Keratinocyte (primary cell): ENCODE measurements around the gene DDX6. TPM values are rescaled to one million over a fixed set of nuclear protein-coding genes. Genes with fewer than 3 reads are reported as not detected.
"Not testable (repeated sequence)": the region's sequence is repeated elsewhere in the genome, so short reads cannot be mapped to it uniquely, and the experiment has no call there.

Source experiments
- DNase-seq: peaks from one replicate; pipeline ENCODE4 v3.0.0-alpha.2; 2011; ENCODE audit warnings: low read depth, missing footprints, low spot score
- FAIRE-seq: peaks from 2 replicates; lab custom pipeline; 2011; peaks lifted over from hg19 to GRCh38; lab: Jason Lieb, UNC
- H2AFZ ChIP-seq: 2 replicates; pipeline ENCODE4 v1.6.0; 2012; ENCODE audit warnings: low read length, control low read depth, inconsistent platforms; ENCODE audit not compliant: control insufficient read depth
- H3K27ac ChIP-seq: 2 replicates; pipeline ENCODE4 v1.5.1; 2011; ENCODE audit warnings: low read length; ENCODE audit not compliant: control insufficient read depth, insufficient read depth
- H3K27me3 ChIP-seq: 3 replicates; pipeline ENCODE4 v1.6.0; 2011; ENCODE audit warnings: low read length; ENCODE audit not compliant: control insufficient read depth, insufficient read depth; ENCODE audit errors: extremely low read depth
- H3K36me3 ChIP-seq, 2 experiments: 2 replicates in 1 of 2; 3 replicates in 1 of 2; pipeline ENCODE4 v1.5.1; 2011; ENCODE audit warnings: low read length in 2 of 2, mild to moderate bottlenecking in 1 of 2; ENCODE audit not compliant: control insufficient read depth in 2 of 2, insufficient read depth in 2 of 2; ENCODE audit errors: extremely low read depth in 1 of 2
- H3K4me1 ChIP-seq: 3 replicates; pipeline ENCODE4 v1.5.1; 2011; ENCODE audit warnings: low read length; ENCODE audit not compliant: control insufficient read depth, insufficient read depth; ENCODE audit errors: extremely low read depth
- H3K4me2 ChIP-seq: 3 replicates; pipeline ENCODE4 v1.6.0; 2011; ENCODE audit warnings: low read depth, low read length; ENCODE audit not compliant: control insufficient read depth, insufficient read depth; ENCODE audit errors: extremely low read depth
- H3K4me3 ChIP-seq, 3 experiments: fragments of 200-600 bp in 1 of 3; sonication (generic) in 1 of 3; 2 replicates in 2 of 3; 3 replicates in 1 of 3; pipeline ENCODE4 v1.5.1; 2011 to 2016; ENCODE audit warnings: low read length in 3 of 3, mild to moderate bottlenecking in 3 of 3, control low read depth in 2 of 3, inconsistent platforms in 1 of 3, low read depth in 1 of 3, mixed read lengths in 1 of 3, mixed run types in 1 of 3, moderate library complexity in 1 of 3; ENCODE audit not compliant: control insufficient read depth in 2 of 3, insufficient read depth in 2 of 3; ENCODE audit errors: extremely low read depth in 1 of 3
- H3K79me2 ChIP-seq: 2 replicates; pipeline ENCODE4 v1.6.0; 2012; ENCODE audit warnings: low read length; ENCODE audit not compliant: control insufficient read depth, insufficient read depth
- H3K9ac ChIP-seq: 3 replicates; pipeline ENCODE4 v1.6.0; 2011; ENCODE audit warnings: low read length; ENCODE audit not compliant: control insufficient read depth, insufficient read depth; ENCODE audit errors: extremely low read depth
- H3K9me1 ChIP-seq: 3 replicates; pipeline ENCODE4 v1.6.0; 2011; ENCODE audit warnings: low read length; ENCODE audit not compliant: control insufficient read depth, insufficient read depth; ENCODE audit errors: extremely low read depth
- H3K9me3 ChIP-seq: 2 replicates; pipeline ENCODE4 v1.5.1; 2012; ENCODE audit warnings: low read depth, low read length; ENCODE audit not compliant: control insufficient read depth
- H4K20me1 ChIP-seq: 3 replicates; pipeline ENCODE4 v1.6.0; 2011; ENCODE audit warnings: low read length; ENCODE audit not compliant: control insufficient read depth, insufficient read depth; ENCODE audit errors: extremely low read depth
- EZH2 ChIP-seq: IDR thresholded peaks from one replicate; pipeline ENCODE4 v1.6.1; 2012; ENCODE audit warnings: inconsistent platforms, mild to moderate bottlenecking, low read length, moderate library complexity
- dilution Hi-C: fragments of 300-500 bp; cut with MboI; formaldehyde crosslinking; loops from one replicate; pipeline ENCODE4 v1.7.0; 2020; ENCODE audit warnings: low sequenced_read_pairs; ENCODE audit not compliant: extremely low pct_ligation_motif_present
- polyA plus RNA-seq, 5 experiments: library from polyadenylated mRNA; depleted of rRNA in 3 of 5; stranded (reverse) in 3 of 5; stranded (forward) in 1 of 5; unstranded in 1 of 5; fragments of >200 nt; gene quantifications; 1 replicate in 1 of 5; 2 replicates in 3 of 5; 3 replicates in 1 of 5; pipeline versions ENCODE4 v1.2.1 to v1.2.3, GENCODE V29; 2011 to 2012; ENCODE audit warnings: missing spikeins in 2 of 5, low read depth in 1 of 5, low replicate concordance in 1 of 5
- TF ChIP-seq, protein P1 (sequence below), 3 experiments: IDR thresholded peaks in 1 of 3; conservative IDR thresholded peaks in 1 of 3; optimal IDR thresholded peaks in 1 of 3; 2 replicates in 2 of 3; 3 replicates in 1 of 3; pipeline versions ENCODE3 to v1.5.1; 2011; ENCODE audit warnings: low read length in 3 of 3, mild to moderate bottlenecking in 3 of 3, moderate library complexity in 2 of 3, control low read depth in 1 of 3, inconsistent platforms in 1 of 3; ENCODE audit not compliant: insufficient read depth in 2 of 3; ENCODE audit errors: extremely low read depth in 1 of 3

DDX6 gene
- polyA plus RNA-seq, 1 donor (not counting 4 experiments of a cell fraction or from before 2014, with no cell fraction given): 58.0 TPM

DNA sequence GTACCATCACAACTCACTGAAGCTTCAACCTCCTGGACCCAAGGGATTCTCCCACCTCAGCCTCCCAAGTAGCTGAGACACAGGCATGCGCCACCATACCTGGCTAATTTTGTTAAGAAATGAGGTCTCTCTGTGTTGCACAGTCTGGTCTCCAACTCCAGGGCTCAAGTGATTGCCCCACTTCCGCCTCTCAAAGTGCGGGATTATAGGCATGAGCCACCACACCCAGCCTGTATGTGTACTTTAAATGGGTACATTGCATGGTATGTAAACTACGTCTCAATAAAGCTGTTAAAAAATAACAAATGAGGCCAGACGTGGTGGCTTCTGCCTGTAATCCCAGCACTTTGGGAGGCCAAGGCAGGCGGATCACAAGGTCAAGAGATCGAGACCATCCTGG is 36.2 kb upstream of the DDX6 start:
- no peaks in the 10 kb centered on the region for H3K79me2 ChIP-seq
- no peaks in the 10 kb centered on the region for H4K20me1 ChIP-seq
- no peaks in the 10 kb centered on the region for H3K36me3 ChIP-seq
- no peaks in the 10 kb centered on the region for H3K27me3 ChIP-seq
- dilution Hi-C loops: no loop called here
- TF ChIP-seq, protein P1, sequence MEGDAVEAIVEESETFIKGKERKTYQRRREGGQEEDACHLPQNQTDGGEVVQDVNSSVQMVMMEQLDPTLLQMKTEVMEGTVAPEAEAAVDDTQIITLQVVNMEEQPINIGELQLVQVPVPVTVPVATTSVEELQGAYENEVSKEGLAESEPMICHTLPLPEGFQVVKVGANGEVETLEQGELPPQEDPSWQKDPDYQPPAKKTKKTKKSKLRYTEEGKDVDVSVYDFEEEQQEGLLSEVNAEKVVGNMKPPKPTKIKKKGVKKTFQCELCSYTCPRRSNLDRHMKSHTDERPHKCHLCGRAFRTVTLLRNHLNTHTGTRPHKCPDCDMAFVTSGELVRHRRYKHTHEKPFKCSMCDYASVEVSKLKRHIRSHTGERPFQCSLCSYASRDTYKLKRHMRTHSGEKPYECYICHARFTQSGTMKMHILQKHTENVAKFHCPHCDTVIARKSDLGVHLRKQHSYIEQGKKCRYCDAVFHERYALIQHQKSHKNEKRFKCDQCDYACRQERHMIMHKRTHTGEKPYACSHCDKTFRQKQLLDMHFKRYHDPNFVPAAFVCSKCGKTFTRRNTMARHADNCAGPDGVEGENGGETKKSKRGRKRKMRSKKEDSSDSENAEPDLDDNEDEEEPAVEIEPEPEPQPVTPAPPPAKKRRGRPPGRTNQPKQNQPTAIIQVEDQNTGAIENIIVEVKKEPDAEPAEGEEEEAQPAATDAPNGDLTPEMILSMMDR (optimal IDR thresholded peaks at IDR 0.05 in 1 of 3, IDR thresholded peaks at IDR 0.05 in 1 of 3, conservative IDR thresholded peaks at IDR 0.05 in 1 of 3; ENCODE audit: extremely low read depth in 1 of 3, insufficient read depth in 2 of 3, low read length in 3 of 3): no peak
- TF ChIP-seq EZH2: no peak
- H3K4me3 ChIP-seq: no peak overlapping the region
- H3K9me3 ChIP-seq: no peaks in the 10 kb centered on the region
- DNase-seq (no peak), FAIRE-seq (no peak)
- H3K4me1 ChIP-seq: no peaks in the 10 kb centered on the region
- no peaks in the 10 kb centered on the region for H3K9me1 ChIP-seq
- no peak overlapping the region for H2AFZ ChIP-seq
- H3K4me2 ChIP-seq: no peak overlapping the region
- no peak overlapping the region for H3K9ac ChIP-seq
- H3K27ac ChIP-seq: no peak overlapping the region

GRCh38 chr11:118822936-118823510 is 32.1 kb upstream of the DDX6 start:
- DNase-seq, H3K27ac ChIP-seq, H3K4me2 ChIP-seq, dilution Hi-C loops, FAIRE-seq, H3K4me1 ChIP-seq, H3K9ac ChIP-seq, H3K79me2 ChIP-seq, H3K4me3 ChIP-seq, H2AFZ ChIP-seq, H3K27me3 ChIP-seq, H4K20me1 ChIP-seq, H3K36me3 ChIP-seq, H3K9me3 ChIP-seq, H3K9me1 ChIP-seq: not testable (repeated sequence)
